Lower leg skin (tissue), 3 donors: Measurements from ENCODE around the gene SPEG.

Source experiments
- CTCF ChIP-seq, 3 donors: fragments of 450-650 bp; IDR thresholded peaks; one replicate each; pipeline ENCODE4 v1.5.1; 2016; ENCODE audit warnings: antibody characterized with exemption in 3 of 3, mild to moderate bottlenecking in 3 of 3, moderate library complexity in 2 of 3
- POLR2A ChIP-seq, 2 donors: fragments of 450-650 bp; IDR thresholded peaks; one replicate each; pipeline ENCODE4 v1.6.1; 2016 to 2017; ENCODE audit warnings: antibody characterized with exemption in 2 of 2, mild to moderate bottlenecking in 1 of 2, moderate library complexity in 1 of 2

DNA sequence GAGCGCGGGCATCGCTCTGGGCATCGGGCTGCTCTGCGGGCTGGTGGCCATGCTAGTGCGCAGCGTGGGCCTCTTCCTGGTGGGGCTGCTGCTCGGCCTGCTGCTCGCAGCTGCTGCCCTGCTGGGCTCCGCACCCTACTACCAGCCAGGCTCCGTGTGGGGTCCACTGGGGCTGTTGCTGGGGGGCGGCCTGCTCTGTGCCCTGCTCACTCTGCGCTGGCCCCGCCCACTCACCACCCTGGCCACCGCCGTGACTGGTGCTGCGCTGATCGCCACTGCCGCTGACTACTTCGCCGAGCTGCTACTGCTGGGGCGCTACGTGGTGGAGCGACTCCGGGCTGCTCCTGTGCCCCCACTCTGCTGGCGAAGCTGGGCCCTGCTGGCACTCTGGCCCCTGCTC is 113.0 kb downstream of the SPEG start:
- no peak for TF ChIP-seq CTCF (IDR thresholded peaks at IDR 0.05)
- no peak for TF ChIP-seq POLR2A (IDR thresholded peaks at IDR 0.05)
